ENCODE data around the gene HBA1.
"Not testable (repeated sequence)": the region's sequence is repeated elsewhere in the genome, so short reads cannot be mapped to it uniquely, and the experiment has no call there.

Gene HBA1

GRCh38 chr16:176477-177382 lies at the start of gene HBA1:
Gene HBA1, plus strand, starts transcription at chr16:176680. Its CDS starts 37 bp downstream, at chr16:176717.
- H3K27ac ChIP-seq; DNase-seq; H3K36me3 ChIP-seq (replicated peaks); H3K4me3 ChIP-seq (ENCODE audit: low read depth, low read length); in situ Hi-C loops (cut with HindIII; ENCODE audit: low pct_ligation_motif_present, low sequenced_read_pairs): not testable (repeated sequence)
- H3K27me3 ChIP-seq (replicated peaks) = peaks cover 39% of the 10 kb centered on the region

- in situ Hi-C loops (cut with HindIII; ENCODE audit: low pct_ligation_motif_present, low sequenced_read_pairs) = no loop called here
- no peak overlapping the region for H3K27ac ChIP-seq
- H3K4me3 ChIP-seq (ENCODE audit: low read depth, low read length) = no peak overlapping the region
- H3K27me3 ChIP-seq (replicated peaks) = no peaks in the 10 kb centered on the region
- DNase-seq = no peak
- no peaks in the 10 kb centered on the region for H3K36me3 ChIP-seq (replicated peaks)
- TF ChIP-seq CTCF (IDR thresholded peaks at IDR 0.05; ENCODE audit: low read depth, low read length, missing control alignments) = no peak
These were observed 47.4 kb upstream of the HBA1 start for GRCh38 chr16:129075-129474.

- Histone ChIP-seq H3K27me3 (replicated peaks) (no peaks in the 10 kb centered on the region), H3K27ac (no peak overlapping the region), H3K36me3 (replicated peaks) (no peaks in the 10 kb centered on the region), H3K4me3 (ENCODE audit: low read depth, low read length) (no peak overlapping the region)
- in situ Hi-C loops (cut with HindIII; ENCODE audit: low pct_ligation_motif_present, low sequenced_read_pairs) = no loop called here
- DNase-seq = no peak
- no peak for TF ChIP-seq CTCF (IDR thresholded peaks at IDR 0.05; ENCODE audit: low read depth, low read length, missing control alignments)
These were observed 45.8 kb upstream of the HBA1 start for GRCh38 chr16:130533-131173.

- no peak for TF ChIP-seq CTCF (IDR thresholded peaks at IDR 0.05; ENCODE audit: low read depth, low read length, missing control alignments)
- Histone ChIP-seq H3K4me3 (ENCODE audit: low read depth, low read length) (no peak overlapping the region), H3K36me3 (replicated peaks) (no peaks in the 10 kb centered on the region), H3K27me3 (replicated peaks) (no peaks in the 10 kb centered on the region), H3K27ac (no peak overlapping the region)
- in situ Hi-C loops (cut with HindIII; ENCODE audit: low pct_ligation_motif_present, low sequenced_read_pairs) = no loop called here
- DNase-seq = no peak
These were observed 44.4 kb upstream of the HBA1 start for GRCh38 chr16:132120-132519.

GRCh38 chr16:133716-134115 lies 42.8 kb upstream of the HBA1 start:
- no peak for DNase-seq
- no peak for TF ChIP-seq CTCF (IDR thresholded peaks at IDR 0.05; ENCODE audit: low read depth, low read length, missing control alignments)
- H3K27ac ChIP-seq = no peak overlapping the region
- H3K27me3 ChIP-seq (replicated peaks) = no peaks in the 10 kb centered on the region
- no peak overlapping the region for H3K4me3 ChIP-seq (ENCODE audit: low read depth, low read length)
- H3K36me3 ChIP-seq (replicated peaks) = no peaks in the 10 kb centered on the region
- in situ Hi-C loops (cut with HindIII; ENCODE audit: low pct_ligation_motif_present, low sequenced_read_pairs) = no loop called here

- peak; percentile 1 for DNase-seq
- in situ Hi-C loops (cut with HindIII; ENCODE audit: low pct_ligation_motif_present, low sequenced_read_pairs) = no loop called here
- Histone ChIP-seq H3K27me3 (replicated peaks) (no peaks in the 10 kb centered on the region), H3K27ac (peak overlapping the region; percentile 17), H3K36me3 (replicated peaks) (no peaks in the 10 kb centered on the region), H3K4me3 (ENCODE audit: low read depth, low read length) (peak overlapping the region; percentile 69)
- no peak for TF ChIP-seq CTCF (IDR thresholded peaks at IDR 0.05; ENCODE audit: low read depth, low read length, missing control alignments)
These were observed 38.4 kb upstream of the HBA1 start for GRCh38 chr16:138049-138417.
